Measurements from ENCODE around the gene ATXN10.
"Not testable (repeated sequence)": the region's sequence is repeated elsewhere in the genome, so short reads cannot be mapped to it uniquely, and the experiment has no call there.

The ATXN10 gene
- 41.2 to 50.9 reads per million in 2 donors for total RNA-seq

- DNase-seq: peak; percentile 39
Measured at GRCh38 chr22:45671783-45672563, at the start of gene ATXN10. TSS of gene ATXN10 (plus strand) at chr22:45671834. CDS start at chr22:45672064, 230 bp downstream.

- no peak for DNase-seq
Measured at GRCh38 chr22:45621836-45622600, 49.6 kb upstream of the ATXN10 start.

DNA sequence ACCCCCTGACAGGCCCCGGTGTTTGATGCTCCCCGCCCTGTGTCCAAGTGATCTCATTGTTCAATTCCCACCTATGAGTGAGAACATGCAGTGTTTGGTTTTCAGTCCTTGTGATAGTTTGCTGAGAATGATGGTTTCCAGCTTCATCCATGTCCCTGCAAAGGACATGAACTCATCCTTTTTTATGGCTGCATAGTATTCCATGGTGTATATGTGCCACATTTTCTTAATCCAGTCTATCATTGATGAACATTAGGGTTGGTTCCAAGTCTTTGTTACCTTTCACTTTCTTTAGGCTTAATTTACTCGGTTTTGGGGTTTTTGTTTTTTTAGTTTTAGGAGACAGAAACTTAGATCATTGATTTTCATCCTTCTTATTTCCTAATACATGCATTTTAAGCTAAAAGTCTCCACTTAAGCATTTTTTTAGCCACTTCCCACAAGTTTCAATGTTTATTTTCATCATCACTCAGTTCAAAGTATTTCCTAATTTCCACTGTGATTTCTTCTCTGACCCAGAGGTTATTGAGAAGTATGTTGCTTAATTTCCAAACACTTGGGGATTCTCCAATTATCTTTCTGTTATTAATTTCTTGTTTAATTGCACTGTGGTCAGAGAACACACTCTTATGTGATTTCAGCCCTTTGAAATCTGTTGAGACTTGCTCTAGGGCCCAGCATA lies 48.0 kb upstream of the ATXN10 start:
- DNase-seq: not testable (repeated sequence)

DNA sequence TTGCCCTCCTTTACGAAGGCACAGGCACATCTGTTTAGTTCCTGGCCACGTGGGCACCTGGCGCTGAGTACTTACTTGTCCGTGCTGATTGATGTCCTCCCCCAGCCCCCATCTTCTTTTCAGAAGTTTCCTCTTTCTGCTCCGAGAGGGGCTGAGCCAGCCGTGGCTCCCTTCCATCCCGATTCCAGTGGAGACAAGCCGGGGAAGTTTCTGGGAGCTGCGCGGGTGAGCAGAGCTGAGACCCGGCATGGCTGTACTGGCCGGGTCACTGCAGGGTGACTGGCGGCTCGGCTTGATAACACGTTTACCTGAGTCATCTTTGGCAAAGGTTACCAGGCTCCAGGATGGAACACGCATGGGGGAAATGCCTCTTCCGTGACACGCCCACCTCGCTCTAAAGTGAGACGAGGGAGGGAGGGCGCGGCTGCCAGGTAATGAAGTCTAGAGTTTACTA lies 45.4 kb upstream of the ATXN10 start:
- no peak for DNase-seq

DNA sequence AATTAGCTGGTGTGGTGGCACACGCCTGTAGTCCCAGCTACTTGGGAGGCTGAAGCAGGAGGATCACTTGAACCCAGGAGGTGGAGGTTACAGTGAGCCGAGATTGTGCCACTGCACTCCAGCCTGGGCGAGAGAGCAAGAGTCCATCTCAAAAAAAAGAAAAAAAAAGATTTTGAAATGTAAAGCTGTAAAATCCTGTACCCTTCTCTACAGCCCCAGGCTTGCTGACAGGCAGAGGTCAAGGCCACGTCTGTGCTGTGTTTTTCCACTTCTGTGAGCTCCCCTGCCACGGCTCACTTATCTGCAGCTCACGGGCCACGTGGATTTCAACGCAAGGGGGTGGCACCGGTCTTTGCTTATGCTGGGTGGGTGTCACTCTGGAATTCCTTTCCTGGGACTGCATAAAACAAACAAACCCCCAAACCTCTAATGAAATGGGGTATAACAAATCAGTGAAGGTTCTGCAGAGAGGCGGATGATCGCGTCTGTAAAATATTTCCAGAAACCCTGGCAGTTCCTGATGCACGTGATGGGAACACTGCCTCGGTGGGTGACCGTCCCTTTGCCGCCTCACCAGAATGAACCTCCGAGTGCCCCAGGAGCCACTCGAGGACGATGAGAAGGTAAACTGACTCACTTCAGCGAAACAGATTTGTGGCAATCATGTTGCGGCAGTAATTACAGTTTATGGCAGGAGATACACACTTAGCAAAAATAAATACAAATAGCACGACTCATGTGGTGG lies 44.0 kb upstream of the ATXN10 start:
- no peak for DNase-seq

DNA sequence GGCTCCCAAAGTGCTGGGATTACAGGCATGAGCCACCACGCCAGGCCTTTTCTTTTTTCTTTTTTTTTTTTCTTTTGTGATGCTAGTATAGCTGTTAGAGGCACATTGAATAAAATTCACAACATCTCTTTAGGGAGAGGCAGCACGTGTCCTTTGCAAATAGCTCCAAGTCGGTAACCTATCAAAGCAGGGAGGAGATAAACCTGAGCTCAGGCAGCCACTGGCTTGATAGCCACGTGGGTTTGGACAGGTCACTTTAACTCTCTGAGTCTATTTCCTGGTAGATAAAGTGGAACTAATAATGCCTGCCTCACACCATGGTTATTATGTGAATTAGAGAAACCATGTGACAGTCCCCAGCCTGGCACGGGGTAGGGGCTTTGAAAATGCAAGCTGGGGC lies 43.1 kb upstream of the ATXN10 start:
- no peak for DNase-seq

GRCh38 chr22:45629469-45630089 lies 42.1 kb upstream of the ATXN10 start:
- no peak for DNase-seq

- no peak for DNase-seq
Measured at GRCh38 chr22:45630436-45630835, 41.2 kb upstream of the ATXN10 start.

GRCh38 chr22:45631140-45631840 lies 40.3 kb upstream of the ATXN10 start:
- no peak for DNase-seq

- no peak for DNase-seq
Measured at GRCh38 chr22:45631841-45632238, 39.8 kb upstream of the ATXN10 start.

DNA sequence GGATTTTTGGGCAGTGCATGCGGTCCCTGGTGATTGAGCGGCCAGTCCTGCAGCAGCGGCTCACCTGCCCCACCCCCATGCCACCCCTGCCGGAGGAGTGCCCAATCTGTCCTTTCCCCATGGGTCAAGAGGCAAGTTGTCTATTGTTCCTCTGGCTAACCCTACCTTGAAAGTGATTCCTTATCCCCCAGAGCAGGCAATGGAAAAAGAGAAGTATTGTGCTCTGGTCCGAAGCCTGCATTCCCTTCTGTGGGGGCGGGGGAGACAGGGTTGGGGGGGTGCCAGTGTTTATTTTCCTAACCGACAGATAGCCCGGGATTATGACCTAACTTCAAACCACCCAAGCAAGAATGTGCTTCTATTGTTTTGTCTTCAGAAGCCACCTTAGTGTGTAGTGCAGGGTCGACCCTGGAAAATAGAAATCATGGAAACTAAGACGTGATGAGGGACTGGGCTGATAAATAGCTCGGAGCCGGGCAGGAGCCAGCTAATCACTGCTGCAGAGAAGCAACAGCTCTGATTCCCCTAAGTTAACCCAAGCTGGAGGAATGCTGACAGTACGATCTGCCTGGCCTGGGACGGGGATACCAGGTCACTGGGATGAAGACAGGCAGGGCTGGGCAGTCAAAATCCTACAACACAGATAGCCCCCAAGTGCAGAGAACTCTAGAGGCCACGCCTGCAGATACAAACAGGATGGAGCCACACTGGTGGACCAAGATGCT lies 38.7 kb upstream of the ATXN10 start:
- no peak for DNase-seq

DNA sequence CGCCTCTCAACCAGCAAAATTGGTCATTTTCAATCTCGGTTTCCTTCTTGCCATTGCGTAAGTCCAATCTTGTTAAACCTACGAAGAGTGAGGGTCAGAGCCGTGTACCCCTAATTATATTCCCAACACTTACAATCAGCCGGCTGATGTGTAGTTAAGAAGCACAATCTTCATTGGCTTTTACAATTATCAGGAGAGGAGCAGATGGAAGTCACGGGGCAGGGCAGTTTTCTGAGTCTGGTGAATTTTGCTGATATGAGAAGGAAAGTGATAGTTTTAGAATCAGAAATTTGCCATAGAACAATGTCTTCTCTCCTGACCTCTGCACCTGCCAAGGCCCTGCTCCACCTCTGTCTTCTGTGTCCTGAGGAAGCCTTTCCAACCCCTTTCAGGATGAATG lies 35.0 kb upstream of the ATXN10 start:
- no peak for DNase-seq

- no peak for DNase-seq
Measured at GRCh38 chr22:45638197-45638596, 33.4 kb upstream of the ATXN10 start.

DNA sequence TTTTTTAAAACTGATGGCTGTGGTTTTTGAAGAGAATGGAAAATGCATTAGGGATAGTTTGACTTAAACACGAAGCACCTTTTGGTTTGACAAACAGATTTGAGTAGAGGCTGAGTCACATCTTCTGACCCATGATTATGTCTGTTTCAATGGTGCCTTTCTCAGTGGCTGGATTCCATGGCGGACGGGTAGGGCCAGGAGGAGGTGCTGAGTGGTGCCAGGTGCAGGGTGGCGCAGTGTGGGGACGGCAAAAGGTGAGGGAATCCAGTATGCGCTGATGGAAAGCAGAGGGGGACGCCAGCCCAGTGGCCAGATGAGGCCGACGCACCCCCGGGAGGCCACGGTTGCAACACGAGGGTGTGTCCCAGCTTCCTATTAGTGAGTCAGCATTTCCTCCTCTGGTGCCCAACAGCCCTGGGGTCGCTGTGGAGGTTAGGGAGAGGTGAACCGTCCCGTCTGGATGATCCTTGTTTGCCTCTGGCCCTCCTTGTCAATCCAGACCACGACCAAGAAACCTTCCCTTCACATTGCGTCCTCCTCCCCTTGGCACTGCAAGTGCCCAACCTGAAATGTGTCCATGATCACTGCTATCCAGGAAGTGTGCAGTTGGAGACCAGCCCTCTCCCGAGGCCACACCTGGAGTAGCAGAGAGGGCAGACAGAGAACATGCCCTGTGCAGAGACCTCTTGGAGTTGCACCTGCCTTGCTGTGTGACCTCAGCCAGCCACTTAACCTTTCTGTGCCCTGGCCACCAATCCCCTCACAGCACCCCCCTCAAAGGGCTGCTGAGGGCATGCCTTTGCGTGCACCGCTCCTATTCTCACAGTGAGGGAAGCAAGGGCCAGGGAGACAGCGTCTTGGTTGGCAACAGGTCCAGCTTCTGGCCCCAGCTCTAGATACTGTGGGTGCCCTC lies 32.5 kb upstream of the ATXN10 start:
- DNase-seq: no peak

DNA sequence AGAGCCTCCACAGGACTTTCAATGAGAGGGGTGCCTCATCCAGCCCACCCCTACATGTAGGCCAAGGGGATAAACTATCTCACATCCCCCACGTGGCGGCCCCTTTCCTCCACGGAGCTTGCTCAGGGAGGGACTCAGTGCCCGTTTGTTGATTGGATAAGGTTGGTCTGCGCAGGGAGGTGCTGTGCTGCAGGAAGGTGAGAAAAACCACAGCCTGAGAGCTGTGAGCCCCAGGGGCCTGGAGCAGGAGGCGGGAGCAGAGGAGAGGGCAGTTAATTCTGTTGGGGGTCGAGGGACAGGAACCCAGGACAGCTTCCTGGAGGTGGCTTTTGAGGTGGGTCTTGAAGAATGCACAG lies 31.9 kb upstream of the ATXN10 start:
- no peak for DNase-seq

DNA sequence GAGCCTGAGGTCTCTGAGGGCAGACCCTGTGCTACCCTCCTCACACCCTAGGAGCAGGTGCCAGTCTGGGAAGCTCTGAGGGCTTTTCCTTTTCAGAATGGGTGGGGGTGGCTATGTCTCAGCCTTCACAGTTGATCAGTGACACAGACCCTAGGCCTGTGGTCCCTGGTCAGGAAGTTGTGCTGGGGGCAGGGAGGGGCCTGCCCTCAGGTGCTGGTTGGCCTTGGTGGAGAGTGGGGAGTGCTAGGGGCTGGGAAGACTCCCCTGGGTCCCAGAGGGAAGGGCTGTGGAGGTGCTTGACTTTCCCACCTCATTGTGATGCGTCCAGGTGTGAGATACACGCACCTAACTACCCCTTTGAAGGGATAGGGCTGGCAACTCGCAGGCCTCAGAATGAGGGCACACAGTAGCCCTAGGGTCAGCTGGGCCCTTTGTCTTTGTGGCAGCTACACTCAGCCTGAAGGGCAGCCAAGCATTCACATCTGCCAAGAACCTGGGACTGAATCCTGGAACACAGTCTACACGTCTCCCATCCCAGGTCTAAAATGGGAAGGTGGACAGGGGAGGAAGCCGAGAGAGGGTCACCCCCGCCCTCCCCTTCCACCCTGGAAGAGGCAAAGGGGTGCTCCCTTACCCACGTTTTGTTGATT lies 31.2 kb upstream of the ATXN10 start:
- DNase-seq: no peak

DNA sequence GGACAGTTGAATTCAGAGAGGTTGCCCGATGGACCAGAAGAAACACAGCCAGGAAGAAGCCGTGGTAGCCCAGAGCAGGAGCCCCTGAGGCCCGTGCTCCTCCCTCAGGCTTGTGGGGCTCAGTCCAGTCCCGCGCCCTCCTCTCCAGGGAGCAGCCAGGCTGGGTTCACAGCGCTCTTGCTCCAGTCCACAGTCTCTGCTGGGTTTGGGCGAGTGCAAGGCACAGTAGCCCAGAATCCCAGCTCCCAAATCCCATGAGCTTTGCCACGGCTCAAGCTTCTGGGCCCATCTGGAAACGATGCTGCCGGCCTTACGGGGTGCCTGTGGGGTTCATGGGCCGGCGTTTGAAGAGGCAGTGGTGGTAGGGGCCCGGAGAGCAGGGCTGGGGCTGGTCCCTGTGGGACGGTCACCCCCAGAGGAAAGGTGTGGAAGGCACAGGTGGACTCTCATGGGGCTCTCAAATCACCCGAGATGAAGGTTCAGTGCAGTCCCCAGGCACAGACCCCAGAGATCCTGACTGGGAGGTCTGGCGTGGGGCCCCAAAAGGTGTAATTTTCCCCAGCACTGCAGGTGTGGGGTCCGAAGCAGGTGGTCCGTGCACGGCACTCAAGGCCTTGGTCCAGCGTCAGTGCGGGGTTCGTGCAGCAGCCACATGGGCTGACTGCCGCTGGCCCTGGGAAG lies 30.6 kb upstream of the ATXN10 start:
- DNase-seq: no peak

DNA sequence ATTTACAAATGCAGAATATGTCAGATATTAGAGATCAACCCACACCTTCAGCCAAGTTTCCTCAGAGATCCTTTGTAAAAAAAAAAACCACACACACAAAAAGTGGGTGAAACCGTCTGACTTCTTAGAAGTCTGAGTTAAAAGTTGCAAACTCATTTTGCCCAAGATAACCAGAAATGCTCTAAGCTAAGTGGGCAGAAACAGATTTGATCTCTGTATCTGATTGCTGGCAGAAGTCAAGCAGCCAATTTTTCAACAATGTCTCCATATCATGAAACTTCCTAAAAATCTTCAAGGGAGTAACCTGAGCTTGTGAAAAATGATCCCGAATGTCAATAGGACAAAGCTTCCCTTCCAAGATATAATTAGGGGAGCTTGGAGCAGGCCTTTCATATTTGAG lies 28.6 kb upstream of the ATXN10 start:
- no peak for DNase-seq

DNA sequence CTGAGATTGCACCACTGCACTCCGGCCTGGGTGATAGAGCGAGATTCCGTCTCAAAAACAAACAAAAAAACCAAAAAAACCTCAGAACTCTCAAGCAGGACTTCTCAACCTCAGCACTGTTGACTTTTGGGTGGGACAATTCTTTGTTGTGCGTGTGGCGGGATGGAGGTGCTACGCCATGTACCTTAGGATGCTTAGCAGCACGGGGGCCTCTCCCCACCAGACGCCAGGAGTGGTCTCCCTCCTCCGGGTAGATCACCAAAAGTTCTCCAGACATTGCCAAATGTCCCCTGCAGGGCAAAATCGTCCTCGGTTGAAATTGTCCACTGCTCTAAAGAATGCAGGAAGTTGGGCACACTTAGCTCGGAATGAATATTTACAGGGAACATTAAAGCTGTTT lies 26.9 kb upstream of the ATXN10 start:
- no peak for DNase-seq

Data from activated gamma-delta T cell (primary cell).